ENCODE data around the gene CCDC120. TPM values are rescaled to one million over a fixed set of nuclear protein-coding genes. Genes with fewer than 3 reads are reported as not detected.

The CCDC120 gene
- 0.22 TPM in 1 of 2 replicates, not detected in the other for total RNA-seq (2014; rRNA removed; shearing (Covaris generic))
- 0.94 and 1.3 TPM in 2 replicates for polyA plus RNA-seq (2016; fragmentation: Nextera tagmentation; extraction: Ambion mirVana)

- WGBS, 2 experiments (ENCODE audit: low coverage in 1 of 2, low lambda C conversion rate in 2 of 2, missing lambda C conversion rate in 2 of 2): 34 to 37% methylated on average over 4 to 5 of the region's 5 CpGs
- TF ChIP-seq EZH2 (IDR thresholded peaks at IDR 0.05; ENCODE audit: insufficient read depth, poor library complexity, severe bottlenecking) (no peak), EZH2phosphoT487 (IDR thresholded peaks at IDR 0.05; ENCODE audit: insufficient read depth, low read depth) (no peak)
- Histone ChIP-seq H3K4me3 (no peak within 1 kb of the TSS), H3K27me3 (replicated peaks; ENCODE audit: insufficient read depth) (no peaks in the 10 kb centered on the region), H3K79me2 (ENCODE audit: insufficient read depth) (no peaks in the 10 kb centered on the region), H3K9me3 (ENCODE audit: low read depth) (no peaks in the 10 kb centered on the region), H3K36me3 (ENCODE audit: low read depth) (no peaks in the 10 kb centered on the region), H4K20me1 (ENCODE audit: insufficient read depth) (no peaks in the 10 kb centered on the region), H3K9ac (no peak within 1 kb of the TSS), H3K4me2 (ENCODE audit: unreplicated experiment) (no peak within 1 kb of the TSS), H3K9me2 (ENCODE audit: insufficient read depth) (no peaks in the 10 kb centered on the region), H3K4me1 (ENCODE audit: insufficient read depth) (no peaks in the 10 kb centered on the region), H3F3A (ENCODE audit: insufficient read depth) (no peaks in the 10 kb centered on the region), H2AFZ (no peak within 1 kb of the TSS), H3K27ac (no peak within 1 kb of the TSS)
- in situ Hi-C loops (cut with MboI): no loop called here
- DNase-seq: no peak
These were observed at the start of gene CCDC120 for GRCh38 chrX:49058794-49059193. TSS of gene CCDC120 (plus strand) at chrX:49058999. CDS start at chrX:49062042, 3,043 bp downstream.

GRCh38 chrX:49019050-49019449, 39.7 kb upstream of the CCDC120 start:
- no peaks in the 10 kb centered on the region for H3F3A ChIP-seq (ENCODE audit: insufficient read depth)
- in situ Hi-C loops (cut with MboI): no loop called here
- no peak for DNase-seq
- H3K4me2 ChIP-seq (ENCODE audit: unreplicated experiment): no peak overlapping the region
- H3K9me3 ChIP-seq (ENCODE audit: low read depth): no peaks in the 10 kb centered on the region
- no peak overlapping the region for H2AFZ ChIP-seq
- H3K27me3 ChIP-seq (replicated peaks; ENCODE audit: insufficient read depth): no peaks in the 10 kb centered on the region
- H3K4me3 ChIP-seq: no peak overlapping the region
- no peaks in the 10 kb centered on the region for H3K9me2 ChIP-seq (ENCODE audit: insufficient read depth)
- no peaks in the 10 kb centered on the region for H3K79me2 ChIP-seq (ENCODE audit: insufficient read depth)
- TF ChIP-seq EZH2 (IDR thresholded peaks at IDR 0.05; ENCODE audit: insufficient read depth, poor library complexity, severe bottlenecking): no peak
- TF ChIP-seq EZH2phosphoT487 (IDR thresholded peaks at IDR 0.05; ENCODE audit: insufficient read depth, low read depth): no peak
- H3K36me3 ChIP-seq (ENCODE audit: low read depth): no peaks in the 10 kb centered on the region
- WGBS, 2 experiments (ENCODE audit: low coverage in 1 of 2, low lambda C conversion rate in 2 of 2, missing lambda C conversion rate in 2 of 2): 100% methylated on average over 1 to 2 of the region's 2 CpGs
- H3K4me1 ChIP-seq (ENCODE audit: insufficient read depth): no peaks in the 10 kb centered on the region
- no peak overlapping the region for H3K27ac ChIP-seq
- H4K20me1 ChIP-seq (ENCODE audit: insufficient read depth): no peaks in the 10 kb centered on the region
- H3K9ac ChIP-seq: no peak overlapping the region

GRCh38 chrX:49019599-49020249, 39.1 kb upstream of the CCDC120 start:
- no peaks in the 10 kb centered on the region for H3K79me2 ChIP-seq (ENCODE audit: insufficient read depth)
- no peaks in the 10 kb centered on the region for H3K4me1 ChIP-seq (ENCODE audit: insufficient read depth)
- H3K4me3 ChIP-seq: no peak overlapping the region
- no peak overlapping the region for H3K4me2 ChIP-seq (ENCODE audit: unreplicated experiment)
- H3K27me3 ChIP-seq (replicated peaks; ENCODE audit: insufficient read depth): no peaks in the 10 kb centered on the region
- no peak for DNase-seq
- H4K20me1 ChIP-seq (ENCODE audit: insufficient read depth): no peaks in the 10 kb centered on the region
- no peaks in the 10 kb centered on the region for H3K9me2 ChIP-seq (ENCODE audit: insufficient read depth)
- no peak overlapping the region for H2AFZ ChIP-seq
- H3K36me3 ChIP-seq (ENCODE audit: low read depth): no peaks in the 10 kb centered on the region
- TF ChIP-seq EZH2phosphoT487 (IDR thresholded peaks at IDR 0.05; ENCODE audit: insufficient read depth, low read depth) (no peak), EZH2 (IDR thresholded peaks at IDR 0.05; ENCODE audit: insufficient read depth, poor library complexity, severe bottlenecking) (no peak)
- 98 to 100% methylated on average over 7 of the region's 7 CpGs for WGBS, 2 experiments (ENCODE audit: low coverage in 1 of 2, low lambda C conversion rate in 2 of 2, missing lambda C conversion rate in 2 of 2)
- H3K27ac ChIP-seq: no peak overlapping the region
- in situ Hi-C loops (cut with MboI): no loop called here
- H3K9ac ChIP-seq: no peak overlapping the region
- H3F3A ChIP-seq (ENCODE audit: insufficient read depth): no peaks in the 10 kb centered on the region
- H3K9me3 ChIP-seq (ENCODE audit: low read depth): no peaks in the 10 kb centered on the region

GRCh38 chrX:49029876-49030275, 28.9 kb upstream of the CCDC120 start:
- no peaks in the 10 kb centered on the region for H3K9me3 ChIP-seq (ENCODE audit: low read depth)
- no peaks in the 10 kb centered on the region for H3F3A ChIP-seq (ENCODE audit: insufficient read depth)
- H3K36me3 ChIP-seq (ENCODE audit: low read depth): no peaks in the 10 kb centered on the region; the same call in 1 of the 2 replicates
- no peak overlapping the region for H3K4me2 ChIP-seq (ENCODE audit: unreplicated experiment)
- no peak overlapping the region for H3K27ac ChIP-seq
- in situ Hi-C loops (cut with MboI): loop anchor here (25.0 kb wide), 1 partner anchor 93 kb away; no protein-coding TSS in a partner anchor
- H3K4me1 ChIP-seq (ENCODE audit: insufficient read depth): 0 out of 2 replicates have a peak, but pooled peaks cover 2% of the 10 kb centered on the region
- no peak overlapping the region for H3K9ac ChIP-seq
- H4K20me1 ChIP-seq (ENCODE audit: insufficient read depth): no peaks in the 10 kb centered on the region
- no peaks in the 10 kb centered on the region for H3K9me2 ChIP-seq (ENCODE audit: insufficient read depth)
- no peak for TF ChIP-seq EZH2 (IDR thresholded peaks at IDR 0.05; ENCODE audit: insufficient read depth, poor library complexity, severe bottlenecking)
- TF ChIP-seq EZH2phosphoT487 (IDR thresholded peaks at IDR 0.05; ENCODE audit: insufficient read depth, low read depth): no peak
- peaks cover 16% of the 10 kb centered on the region; the same call in 1 of the 2 replicates for H3K79me2 ChIP-seq (ENCODE audit: insufficient read depth)
- no peak overlapping the region for H2AFZ ChIP-seq
- 81% methylated on average over 4 of the region's 6 CpGs; no CpG with 5 or more reads in 1 of the 2 experiments for WGBS, 2 experiments (ENCODE audit: low coverage in 1 of 2, low lambda C conversion rate in 2 of 2, missing lambda C conversion rate in 2 of 2)
- DNase-seq: no peak
- H3K4me3 ChIP-seq: no peak overlapping the region
- H3K27me3 ChIP-seq (replicated peaks; ENCODE audit: insufficient read depth): no peaks in the 10 kb centered on the region

Data from GM23248 (cell line).